PC-9 (cell line): ENCODE data around the gene CEP19. TPM values are rescaled to one million over a fixed set of nuclear protein-coding genes. Genes with fewer than 3 reads are reported as not detected.

ENCODE experiments used
- Bru-seq: library from RNA; stranded (reverse); fragments of 400-500 nt; gene quantifications from one replicate; lab custom pipeline; 2021; lab: Mats Ljungman, UMichigan
- BruChase-seq, 2 experiments: library from RNA; stranded (reverse); fragments of 400-500 nt; gene quantifications; one replicate each; lab custom pipeline; 2021; lab: Mats Ljungman, UMichigan
- BruUV-seq: library from RNA; stranded (reverse); fragments of 400-500 nt; replicated peaks from 2 replicates; lab custom pipeline; 2021; lab: Mats Ljungman, UMichigan
- CTCF ChIA-PET: fragments of 300-600 bp; sonication (Branson Sonifier 250); formaldehyde crosslinking; loops from one replicate; lab custom pipeline; 2022; ENCODE audit warnings: antibody characterized with exemption; lab: Charles Lee
- POLR2A ChIA-PET: fragments of 300-600 bp; sonication (Branson Sonifier 250); formaldehyde crosslinking; loops from one replicate; lab custom pipeline; 2022; ENCODE audit warnings: antibody characterized with exemption; ENCODE audit not compliant: unreplicated experiment; lab: Charles Lee
- DNase-seq, 2 experiments: peaks; one replicate each; pipeline versions ENCODE4 v3.0.0 to v3.0.0-alpha.2; 2015 to 2022; ENCODE audit warnings: mixed read lengths in 1 of 2
- H2AFZ ChIP-seq: fragments of 200-600 bp; sonication (generic); 2 replicates; pipeline ENCODE4 v1.8.1; 2017; ENCODE audit warnings: antibody characterized with exemption
- H3F3A ChIP-seq: fragments of 200-600 bp; sonication (generic); 2 replicates; pipeline ENCODE4 v1.8.1; 2017; ENCODE audit warnings: antibody characterized with exemption, mild to moderate bottlenecking, low read depth; ENCODE audit not compliant: insufficient read depth
- H3K27ac ChIP-seq: fragments of 200-600 bp; sonication (generic); 2 replicates; pipeline ENCODE4 v1.6.1; 2016; ENCODE audit warnings: mixed run types
- H3K27me3 ChIP-seq: fragments of 200-600 bp; sonication (generic); 2 replicates; pipeline ENCODE4 v1.6.1; 2016; ENCODE audit warnings: low read depth, mixed run types; ENCODE audit not compliant: insufficient read depth
- H3K36me3 ChIP-seq: fragments of 200-600 bp; sonication (generic); 2 replicates; pipeline ENCODE4 v1.6.1; 2016; ENCODE audit warnings: low read depth, mixed run types
- H3K4me1 ChIP-seq: fragments of 200-600 bp; sonication (generic); replicated peaks from 2 replicates; pipeline ENCODE4 v1.6.1; 2016; ENCODE audit warnings: mixed run types; ENCODE audit not compliant: insufficient read depth
- H3K4me2 ChIP-seq: fragments of 200-600 bp; sonication (generic); 2 replicates; pipeline ENCODE4 v1.6.1; 2017; ENCODE audit warnings: mixed run types
- H3K4me3 ChIP-seq: fragments of 200-600 bp; sonication (generic); 2 replicates; pipeline ENCODE4 v1.6.1; 2016; ENCODE audit warnings: mixed run types
- H3K79me2 ChIP-seq: fragments of 200-600 bp; sonication (generic); 2 replicates; pipeline ENCODE4 v1.6.1; 2017; ENCODE audit warnings: low read depth, mixed run types
- H3K9me2 ChIP-seq: fragments of 200-600 bp; sonication (generic); 2 replicates; pipeline ENCODE4 v1.8.1; 2017; ENCODE audit warnings: mild to moderate bottlenecking; ENCODE audit not compliant: insufficient read depth
- H3K9me3 ChIP-seq: fragments of 200-600 bp; sonication (generic); 2 replicates; pipeline ENCODE4 v1.8.1; 2016; ENCODE audit warnings: low read depth; ENCODE audit not compliant: insufficient read depth
- H4K20me1 ChIP-seq: fragments of 200-600 bp; sonication (generic); 2 replicates; pipeline ENCODE4 v1.8.1; 2017; ENCODE audit not compliant: insufficient read depth
- EZH2 ChIP-seq: fragments of 200-600 bp; sonication (generic); IDR thresholded peaks from 2 replicates; pipeline ENCODE4 v1.8.0; 2017; ENCODE audit warnings: antibody characterized with exemption, low read depth
- intact Hi-C: fragments of 100-400 bp; cut with micrococcal nuclease; formaldehyde crosslinking; loops from one replicate; pipeline ENCODE4 v1.10.0; 2022; ENCODE audit not compliant: unreplicated experiment
- long read RNA-seq: library from polyadenylated mRNA; stranded (forward); transcript quantifications from one replicate; pipeline ENCODE4 v2.0.0, GENCODE V29; 2022
- total RNA-seq: library from RNA; stranded (reverse); gene quantifications from 2 replicates; pipeline ENCODE4 v1.2.3, GENCODE V29; 2021
- TF ChIP-seq, protein P1 (sequence below): fragments of 200-600 bp; sonication (generic); conservative IDR thresholded peaks from 2 replicates; pipeline ENCODE4 v1.6.1; 2017; ENCODE audit warnings: mixed run types, antibody characterized with exemption, mild to moderate bottlenecking, moderate library complexity

The CEP19 gene, protein sequence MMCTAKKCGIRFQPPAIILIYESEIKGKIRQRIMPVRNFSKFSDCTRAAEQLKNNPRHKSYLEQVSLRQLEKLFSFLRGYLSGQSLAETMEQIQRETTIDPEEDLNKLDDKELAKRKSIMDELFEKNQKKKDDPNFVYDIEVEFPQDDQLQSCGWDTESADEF
- total RNA-seq (3.4 and 5.5 TPM in 2 replicates), Bru-seq, nascent RNA (percentile 41 among the genes with signal in this experiment), BruChase-seq, experiment 1, labeled RNA remaining after a 2-hour chase (percentile 54 among the genes with signal in this experiment), BruChase-seq, experiment 2, labeled RNA remaining after a 6-hour chase (percentile 67 among the genes with signal in this experiment)
- long read RNA-seq, transcript CEP19-202 (3 exons, 2,201 nt): major isoform, 10 of 15 reads
- long read RNA-seq, partial matches to known transcripts: 1 of 15 reads
- long read RNA-seq, other reads (novel, unspliced or antisense): 4 of 15 reads

DNA sequence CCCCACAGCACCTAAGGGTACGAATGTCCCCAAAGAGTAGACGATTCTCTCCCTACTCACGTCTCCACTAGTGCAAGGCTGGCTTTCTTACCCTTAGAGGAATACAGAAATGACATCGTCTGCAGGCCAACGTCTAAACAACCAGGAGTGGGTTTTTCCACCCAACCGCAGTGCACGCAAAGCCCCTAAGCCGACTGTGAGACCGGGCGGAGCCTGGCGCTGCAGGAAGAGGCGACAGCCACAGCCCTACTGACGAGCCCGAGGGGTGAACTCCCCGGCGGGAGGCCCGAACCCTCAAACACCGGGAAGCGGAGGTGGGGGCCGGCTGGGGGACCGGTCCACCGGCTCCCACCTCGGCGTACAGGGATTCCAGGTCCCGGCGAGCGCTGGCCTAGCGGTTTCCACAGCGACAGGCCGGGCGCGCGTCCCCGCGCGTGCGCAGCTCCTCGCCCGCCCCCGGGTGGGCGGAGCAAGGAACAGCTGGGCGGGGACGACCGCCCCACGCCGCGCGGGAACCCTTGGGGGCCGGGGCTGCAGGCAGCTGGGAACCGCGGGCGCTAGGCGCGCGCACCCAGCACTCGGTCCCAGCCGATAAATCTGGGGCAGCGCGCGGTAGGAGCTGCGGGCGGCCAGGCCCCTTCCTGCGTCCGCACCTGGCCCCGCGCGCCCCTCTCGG lies at the start of gene CEP19, which contains the start of gene PIGX:
TSS of gene CEP19 (minus strand) at position 413 of the 676 bp plus-strand sequence. CDS start 3,593 bp downstream, outside the sequence.
TSS of gene PIGX (plus strand) at position 540 of the 676 bp plus-strand sequence.
- H4K20me1 ChIP-seq: no peaks in the 10 kb centered on the region
- H3F3A ChIP-seq: peaks cover 16% of the 10 kb centered on the region
- H3K27me3 ChIP-seq: no peaks in the 10 kb centered on the region
- BruUV-seq: TSS peak; percentile 71
- no peaks in the 10 kb centered on the region for H3K9me3 ChIP-seq
- H3K9me2 ChIP-seq: no peaks in the 10 kb centered on the region
- ChIA-PET POLR2A (interaction anchor here (0.6 to 1.0 kb wide), 2 partner anchors 28 to 103 kb away, joined by 4 read pairs; partner anchors contain the start of gene PAK2), CTCF (interaction anchor here (0.6 to 1.2 kb wide), 3 partner anchors 28 to 102 kb away, joined by 3 to 4 read pairs (median 3); partner anchors contain the start of gene PAK2)
- peaks cover 12% of the 10 kb centered on the region for H3K79me2 ChIP-seq
- no peaks in the 10 kb centered on the region for H3K36me3 ChIP-seq
- peak within 1 kb of the TSS; percentile 91 for H3K4me2 ChIP-seq
- H3K4me1 ChIP-seq: peaks cover 18% of the 10 kb centered on the region
- DNase-seq: peak; percentile 67 to 94
- H3K27ac ChIP-seq: peak within 1 kb of the TSS; percentile 43
- intact Hi-C loops: loop anchor here (5.0 kb wide), 1 partner anchor 230 kb away; the partner anchor contains the start of gene NCBP2
- H2AFZ ChIP-seq: peak within 1 kb of the TSS; percentile 99
- H3K4me3 ChIP-seq: peak within 1 kb of the TSS; percentile 93
- TF ChIP-seq EZH2: no peak
- TF ChIP-seq, protein P1, sequence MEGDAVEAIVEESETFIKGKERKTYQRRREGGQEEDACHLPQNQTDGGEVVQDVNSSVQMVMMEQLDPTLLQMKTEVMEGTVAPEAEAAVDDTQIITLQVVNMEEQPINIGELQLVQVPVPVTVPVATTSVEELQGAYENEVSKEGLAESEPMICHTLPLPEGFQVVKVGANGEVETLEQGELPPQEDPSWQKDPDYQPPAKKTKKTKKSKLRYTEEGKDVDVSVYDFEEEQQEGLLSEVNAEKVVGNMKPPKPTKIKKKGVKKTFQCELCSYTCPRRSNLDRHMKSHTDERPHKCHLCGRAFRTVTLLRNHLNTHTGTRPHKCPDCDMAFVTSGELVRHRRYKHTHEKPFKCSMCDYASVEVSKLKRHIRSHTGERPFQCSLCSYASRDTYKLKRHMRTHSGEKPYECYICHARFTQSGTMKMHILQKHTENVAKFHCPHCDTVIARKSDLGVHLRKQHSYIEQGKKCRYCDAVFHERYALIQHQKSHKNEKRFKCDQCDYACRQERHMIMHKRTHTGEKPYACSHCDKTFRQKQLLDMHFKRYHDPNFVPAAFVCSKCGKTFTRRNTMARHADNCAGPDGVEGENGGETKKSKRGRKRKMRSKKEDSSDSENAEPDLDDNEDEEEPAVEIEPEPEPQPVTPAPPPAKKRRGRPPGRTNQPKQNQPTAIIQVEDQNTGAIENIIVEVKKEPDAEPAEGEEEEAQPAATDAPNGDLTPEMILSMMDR: no peak

DNA sequence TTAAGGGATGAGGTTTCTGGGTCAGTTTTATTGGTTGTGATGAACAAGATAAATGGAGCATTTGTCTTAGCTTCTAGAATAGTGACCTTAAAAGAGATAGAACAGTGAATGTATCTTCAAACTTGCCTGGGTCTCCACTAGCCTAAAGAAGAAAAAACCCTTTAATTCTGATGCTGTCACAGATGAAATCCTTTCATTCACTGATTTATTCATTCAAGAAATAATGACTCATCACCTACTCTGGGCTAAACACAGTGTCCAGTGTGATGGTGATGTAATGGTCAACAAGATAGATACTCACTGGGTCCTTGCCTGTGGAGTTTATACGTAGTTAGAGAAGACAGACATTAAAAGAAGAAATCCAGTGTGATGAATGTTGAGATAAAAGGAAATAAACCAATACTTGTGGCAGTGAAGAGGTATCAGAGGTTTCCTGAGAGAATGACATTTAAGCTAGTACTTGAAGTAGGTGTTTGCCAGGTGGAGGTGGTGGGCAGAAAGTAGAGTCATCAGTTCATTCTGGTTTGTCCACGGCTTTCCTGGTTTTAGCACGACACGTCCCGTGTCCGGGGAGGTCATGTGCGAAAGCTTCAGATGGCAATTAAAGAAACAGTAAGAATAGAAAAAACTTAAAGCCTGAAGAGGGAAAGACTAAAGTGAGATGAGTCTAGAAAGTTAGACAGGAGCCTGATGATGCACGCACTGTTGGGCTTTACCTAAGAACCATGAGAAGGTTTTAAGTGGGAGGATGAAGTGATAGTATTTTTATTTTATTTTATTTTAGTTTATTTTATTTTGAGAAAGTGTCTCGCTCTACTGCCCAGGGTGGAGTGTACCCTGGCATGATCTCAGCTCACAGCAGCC lies 46.1 kb upstream of the CEP19 start:
- Histone ChIP-seq H2AFZ (no peak overlapping the region), H3K4me1 (no peaks in the 10 kb centered on the region), H3K36me3 (peaks cover 41% of the 10 kb centered on the region), H3K27me3 (no peaks in the 10 kb centered on the region), H3F3A (peaks cover 6% of the 10 kb centered on the region; the same call in 1 of the 2 replicates), H4K20me1 (no peaks in the 10 kb centered on the region), H3K9me3 (peaks cover 21% of the 10 kb centered on the region), H3K27ac (no peak overlapping the region), H3K4me3 (no peak overlapping the region), H3K9me2 (no peaks in the 10 kb centered on the region), H3K4me2 (no peak overlapping the region), H3K79me2 (peaks cover 75% of the 10 kb centered on the region)
- CTCF ChIA-PET: interaction anchor here (0.6 kb wide), 1 partner anchor 25 kb away, joined by 3 read pairs; no protein-coding TSS in a partner anchor
- DNase-seq: peak in 1 of 2 experiments; percentile 54
- POLR2A ChIA-PET: interaction anchor here (0.6 kb wide), 1 partner anchor 40 kb away, joined by 12 read pairs; no protein-coding TSS in a partner anchor
- TF ChIP-seq, protein P1: no peak
- no peak for TF ChIP-seq EZH2
- BruUV-seq: no TSS peak
- intact Hi-C loops: no loop called here
